ENCODE results near the gene CADPS.

DNA sequence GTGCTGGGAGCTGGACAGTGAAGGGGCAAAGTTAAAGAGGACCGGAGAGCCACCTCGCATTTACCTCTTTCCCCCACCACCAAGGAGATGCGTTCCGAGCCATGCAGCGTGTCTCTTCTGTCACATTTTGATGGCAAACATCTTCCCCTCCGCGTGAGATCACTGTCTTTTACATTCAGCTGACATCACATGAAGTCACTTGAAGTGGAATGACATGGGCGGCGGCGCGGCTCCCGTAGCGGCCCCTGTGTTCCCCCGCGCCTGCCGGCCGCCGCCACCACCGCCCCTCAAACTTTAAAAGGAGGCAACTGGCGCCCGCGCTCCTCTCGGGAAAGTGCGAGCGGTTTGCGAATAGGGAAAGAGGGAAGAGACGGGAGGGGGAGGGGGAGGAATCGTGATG is 502.0 kb downstream of the CADPS start, which contains the start of gene FEZF2:
- TF ChIP-seq, protein P1, sequence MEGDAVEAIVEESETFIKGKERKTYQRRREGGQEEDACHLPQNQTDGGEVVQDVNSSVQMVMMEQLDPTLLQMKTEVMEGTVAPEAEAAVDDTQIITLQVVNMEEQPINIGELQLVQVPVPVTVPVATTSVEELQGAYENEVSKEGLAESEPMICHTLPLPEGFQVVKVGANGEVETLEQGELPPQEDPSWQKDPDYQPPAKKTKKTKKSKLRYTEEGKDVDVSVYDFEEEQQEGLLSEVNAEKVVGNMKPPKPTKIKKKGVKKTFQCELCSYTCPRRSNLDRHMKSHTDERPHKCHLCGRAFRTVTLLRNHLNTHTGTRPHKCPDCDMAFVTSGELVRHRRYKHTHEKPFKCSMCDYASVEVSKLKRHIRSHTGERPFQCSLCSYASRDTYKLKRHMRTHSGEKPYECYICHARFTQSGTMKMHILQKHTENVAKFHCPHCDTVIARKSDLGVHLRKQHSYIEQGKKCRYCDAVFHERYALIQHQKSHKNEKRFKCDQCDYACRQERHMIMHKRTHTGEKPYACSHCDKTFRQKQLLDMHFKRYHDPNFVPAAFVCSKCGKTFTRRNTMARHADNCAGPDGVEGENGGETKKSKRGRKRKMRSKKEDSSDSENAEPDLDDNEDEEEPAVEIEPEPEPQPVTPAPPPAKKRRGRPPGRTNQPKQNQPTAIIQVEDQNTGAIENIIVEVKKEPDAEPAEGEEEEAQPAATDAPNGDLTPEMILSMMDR (IDR thresholded peaks at IDR 0.05) = no peak
- TF ChIP-seq POLR2A (IDR thresholded peaks at IDR 0.05) = no peak
